ENCODE measurements around the gene SNORC. TPM values are rescaled to one million over a fixed set of nuclear protein-coding genes. Genes with fewer than 3 reads are reported as not detected.

Gene SNORC
- polyA plus RNA-seq, 2 donors, result 1.0 to 2.4 TPM

DNA sequence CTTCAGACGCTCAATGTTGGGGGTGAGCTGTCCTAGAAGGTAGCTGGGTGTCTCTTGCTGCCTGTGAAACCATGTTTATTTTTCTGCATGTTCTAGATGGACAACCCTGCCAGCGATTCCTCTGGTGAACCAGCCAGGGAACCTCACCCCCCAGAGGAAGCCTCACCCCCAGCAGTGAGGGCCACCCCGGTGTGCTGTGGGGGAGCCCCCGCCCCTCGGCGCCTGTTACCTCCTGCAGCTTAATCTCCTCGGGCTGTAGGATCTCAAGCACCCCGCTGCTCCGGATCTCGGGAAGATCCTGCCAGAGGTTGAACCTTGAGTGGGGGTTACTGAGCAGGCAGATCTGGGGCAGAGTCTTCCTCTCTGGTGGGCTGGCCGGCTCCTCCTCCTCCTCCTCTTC is 50.0 kb downstream of the SNORC start:
- H3K4me3 ChIP-seq (ENCODE audit: low read depth in 1 of 2, low read length in 2 of 2), result no peak overlapping the region
- H3K36me3 ChIP-seq (ENCODE audit: control insufficient read depth in 2 of 2, insufficient read depth in 2 of 2, low read length in 1 of 2), result peaks cover 0 to 4% of the 10 kb centered on the region in 2 donors
- WGBS, 2 donors, result 73 to 76% methylated on average over 11 of the region's 11 CpGs
- H3K9me3 ChIP-seq (ENCODE audit: control insufficient read depth in 2 of 2, insufficient read depth in 1 of 2, low read depth in 1 of 2, low read length in 1 of 2), result no peaks in the 10 kb centered on the region
- H3K27me3 ChIP-seq (ENCODE audit: control insufficient read depth in 1 of 2, insufficient read depth in 2 of 2, low read length in 2 of 2), result no peaks in the 10 kb centered on the region
- H3K27ac ChIP-seq (ENCODE audit: low read depth in 2 of 2, low read length in 1 of 2), result no peak overlapping the region
- H3K4me1 ChIP-seq (ENCODE audit: control insufficient read depth in 2 of 2, insufficient read depth in 2 of 2, low read length in 1 of 2), result peaks cover 0 to under 1% of the 10 kb centered on the region in 2 donors

DNA sequence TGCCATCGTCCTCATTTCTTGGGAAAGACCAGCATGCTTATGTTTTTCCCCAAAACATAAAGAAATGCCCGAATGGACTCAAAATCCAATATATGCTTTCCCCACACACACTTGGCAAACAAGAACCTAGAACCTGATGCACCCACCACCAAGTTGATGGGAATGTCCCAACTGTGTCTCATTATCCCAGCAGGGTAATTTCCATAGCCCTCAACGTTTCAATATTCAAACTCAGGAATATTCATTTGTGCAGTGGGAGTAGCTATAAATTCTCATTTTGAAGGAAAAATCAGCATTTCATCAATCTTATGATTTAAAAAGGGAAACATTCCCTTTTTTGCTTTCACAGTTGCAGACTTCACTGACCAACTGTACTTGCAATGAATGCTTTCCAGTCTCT is 50.7 kb downstream of the SNORC start:
- 68 to 78% methylated on average over 3 of the region's 3 CpGs for WGBS, 2 donors
- H3K36me3 ChIP-seq (ENCODE audit: control insufficient read depth in 2 of 2, insufficient read depth in 2 of 2, low read length in 1 of 2), result peaks cover 0 to 4% of the 10 kb centered on the region in 2 donors
- peaks cover 0 to 2% of the 10 kb centered on the region in 2 donors for H3K9me3 ChIP-seq (ENCODE audit: control insufficient read depth in 2 of 2, insufficient read depth in 1 of 2, low read depth in 1 of 2, low read length in 1 of 2)
- H3K27ac ChIP-seq (ENCODE audit: low read depth in 2 of 2, low read length in 1 of 2), result no peak overlapping the region
- H3K4me3 ChIP-seq (ENCODE audit: low read depth in 1 of 2, low read length in 2 of 2), result no peak overlapping the region
- H3K4me1 ChIP-seq (ENCODE audit: control insufficient read depth in 2 of 2, insufficient read depth in 2 of 2, low read length in 1 of 2), result peaks cover 0 to 6% of the 10 kb centered on the region in 2 donors
- H3K27me3 ChIP-seq (ENCODE audit: control insufficient read depth in 1 of 2, insufficient read depth in 2 of 2, low read length in 2 of 2), result no peaks in the 10 kb centered on the region

- Histone ChIP-seq H3K4me3 (ENCODE audit: low read depth in 1 of 2, low read length in 2 of 2) (no peak overlapping the region), H3K9me3 (ENCODE audit: control insufficient read depth in 2 of 2, insufficient read depth in 1 of 2, low read depth in 1 of 2, low read length in 1 of 2) (peaks cover 0 to 2% of the 10 kb centered on the region in 2 donors), H3K4me1 (ENCODE audit: control insufficient read depth in 2 of 2, insufficient read depth in 2 of 2, low read length in 1 of 2) (peaks cover 4 to 20% of the 10 kb centered on the region in 2 donors), H3K27me3 (ENCODE audit: control insufficient read depth in 1 of 2, insufficient read depth in 2 of 2, low read length in 2 of 2) (peaks cover 0 to 3% of the 10 kb centered on the region in 2 donors), H3K27ac (ENCODE audit: low read depth in 2 of 2, low read length in 1 of 2) (no peak overlapping the region), H3K36me3 (ENCODE audit: control insufficient read depth in 2 of 2, insufficient read depth in 2 of 2, low read length in 1 of 2) (peaks cover 0 to 4% of the 10 kb centered on the region in 2 donors)
These were observed 54.4 kb downstream of the SNORC start for GRCh38 chr2:232924433-232924832.

- Histone ChIP-seq H3K36me3 (ENCODE audit: control insufficient read depth in 2 of 2, insufficient read depth in 2 of 2, low read length in 1 of 2) (no peaks in the 10 kb centered on the region), H3K4me3 (ENCODE audit: low read depth in 1 of 2, low read length in 2 of 2) (no peak overlapping the region), H3K27ac (ENCODE audit: low read depth in 2 of 2, low read length in 1 of 2) (peak overlapping the region; percentile 52 to 70), H3K27me3 (ENCODE audit: control insufficient read depth in 1 of 2, insufficient read depth in 2 of 2, low read length in 2 of 2) (peaks cover 0 to 3% of the 10 kb centered on the region in 2 donors), H3K4me1 (ENCODE audit: control insufficient read depth in 2 of 2, insufficient read depth in 2 of 2, low read length in 1 of 2) (peaks cover 4 to 20% of the 10 kb centered on the region in 2 donors), H3K9me3 (ENCODE audit: control insufficient read depth in 2 of 2, insufficient read depth in 1 of 2, low read depth in 1 of 2, low read length in 1 of 2) (peaks cover 0 to 2% of the 10 kb centered on the region in 2 donors)
- 27 to 40% methylated on average over 11 of the region's 11 CpGs for WGBS, 2 donors
These were observed 55.2 kb downstream of the SNORC start for GRCh38 chr2:232925153-232925820.

GRCh38 chr2:232925821-232926156 is 55.7 kb downstream of the SNORC start:
- WGBS, 2 donors, result 47 to 48% methylated on average over 11 of the region's 11 CpGs
- Histone ChIP-seq H3K27me3 (ENCODE audit: control insufficient read depth in 1 of 2, insufficient read depth in 2 of 2, low read length in 2 of 2) (peaks cover 0 to 3% of the 10 kb centered on the region in 2 donors), H3K4me3 (ENCODE audit: low read depth in 1 of 2, low read length in 2 of 2) (no peak overlapping the region), H3K4me1 (ENCODE audit: control insufficient read depth in 2 of 2, insufficient read depth in 2 of 2, low read length in 1 of 2) (peaks cover 4 to 20% of the 10 kb centered on the region in 2 donors), H3K9me3 (ENCODE audit: control insufficient read depth in 2 of 2, insufficient read depth in 1 of 2, low read depth in 1 of 2, low read length in 1 of 2) (peaks cover 0 to 2% of the 10 kb centered on the region in 2 donors), H3K36me3 (ENCODE audit: control insufficient read depth in 2 of 2, insufficient read depth in 2 of 2, low read length in 1 of 2) (no peaks in the 10 kb centered on the region), H3K27ac (ENCODE audit: low read depth in 2 of 2, low read length in 1 of 2) (peak overlapping the region; percentile 52 to 70)

GRCh38 chr2:232926431-232926939 is 56.4 kb downstream of the SNORC start:
- 41 to 48% methylated on average over 13 of the region's 13 CpGs for WGBS, 2 donors
- Histone ChIP-seq H3K4me3 (ENCODE audit: low read depth in 1 of 2, low read length in 2 of 2) (peak overlapping the region; percentile 58 to 64), H3K9me3 (ENCODE audit: control insufficient read depth in 2 of 2, insufficient read depth in 1 of 2, low read depth in 1 of 2, low read length in 1 of 2) (peaks cover 0 to 2% of the 10 kb centered on the region in 2 donors), H3K27me3 (ENCODE audit: control insufficient read depth in 1 of 2, insufficient read depth in 2 of 2, low read length in 2 of 2) (peaks cover 0 to 3% of the 10 kb centered on the region in 2 donors), H3K27ac (ENCODE audit: low read depth in 2 of 2, low read length in 1 of 2) (no peak overlapping the region), H3K4me1 (ENCODE audit: control insufficient read depth in 2 of 2, insufficient read depth in 2 of 2, low read length in 1 of 2) (peaks cover 4 to 20% of the 10 kb centered on the region in 2 donors), H3K36me3 (ENCODE audit: control insufficient read depth in 2 of 2, insufficient read depth in 2 of 2, low read length in 1 of 2) (no peaks in the 10 kb centered on the region)

GRCh38 chr2:232927032-232927792 is 57.1 kb downstream of the SNORC start:
- H3K27ac ChIP-seq (ENCODE audit: low read depth in 2 of 2, low read length in 1 of 2), result peak overlapping the region in 1 of 2 donors; percentile 37
- H3K4me1 ChIP-seq (ENCODE audit: control insufficient read depth in 2 of 2, insufficient read depth in 2 of 2, low read length in 1 of 2), result peaks cover 4 to 20% of the 10 kb centered on the region in 2 donors
- 2 to 3% methylated on average over 57 to 76 of the region's 76 CpGs for WGBS, 2 donors
- H3K36me3 ChIP-seq (ENCODE audit: control insufficient read depth in 2 of 2, insufficient read depth in 2 of 2, low read length in 1 of 2), result no peaks in the 10 kb centered on the region
- peak overlapping the region; percentile 58 to 64 for H3K4me3 ChIP-seq (ENCODE audit: low read depth in 1 of 2, low read length in 2 of 2)
- peaks cover 0 to 3% of the 10 kb centered on the region in 2 donors for H3K27me3 ChIP-seq (ENCODE audit: control insufficient read depth in 1 of 2, insufficient read depth in 2 of 2, low read length in 2 of 2)
- H3K9me3 ChIP-seq (ENCODE audit: control insufficient read depth in 2 of 2, insufficient read depth in 1 of 2, low read depth in 1 of 2, low read length in 1 of 2), result peaks cover 0 to 2% of the 10 kb centered on the region in 2 donors

DNA sequence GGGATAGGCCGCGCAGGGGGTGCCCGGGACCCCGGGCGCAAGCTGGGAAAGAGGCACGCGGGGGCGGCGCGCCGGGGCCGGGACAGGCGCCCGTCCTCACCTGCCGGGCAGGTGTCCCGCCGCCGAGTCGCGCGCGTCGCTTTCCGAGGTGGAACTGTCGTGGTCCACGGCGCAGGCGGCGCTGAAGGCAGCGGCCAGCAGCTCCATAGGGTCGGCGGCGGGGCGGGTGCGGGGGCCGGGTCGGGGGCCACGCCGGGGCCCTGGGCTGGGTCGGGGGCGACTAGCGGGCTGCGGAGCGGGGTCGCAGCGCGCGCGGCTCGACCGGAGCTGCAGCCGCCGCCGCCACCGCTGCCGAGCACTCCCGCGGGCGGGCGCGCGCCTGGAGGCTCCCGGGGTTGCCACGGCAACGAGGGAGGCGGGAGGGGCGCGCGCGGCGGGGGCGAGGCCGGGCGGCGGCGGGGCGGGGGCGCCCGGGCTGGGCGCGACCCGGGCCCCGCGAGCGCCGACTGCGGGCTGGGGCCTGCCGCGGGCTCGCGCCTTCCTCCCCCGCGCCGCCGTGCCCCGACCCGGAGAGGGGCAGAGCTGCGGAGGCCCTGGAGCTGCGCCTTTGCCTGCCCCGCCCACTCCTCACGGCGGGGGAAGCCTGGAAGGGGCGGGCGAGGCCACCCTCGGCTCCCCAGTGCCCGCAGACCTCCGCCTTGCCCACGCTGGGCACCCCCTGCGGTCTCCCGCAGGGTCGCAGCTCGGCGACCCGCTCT is 57.9 kb downstream of the SNORC start:
- WGBS, 2 donors, result 2 to 4% methylated on average over 76 to 114 of the region's 114 CpGs
- peak overlapping the region; percentile 58 to 64 for H3K4me3 ChIP-seq (ENCODE audit: low read depth in 1 of 2, low read length in 2 of 2)

More for the DNA sequence above, 57.9 kb downstream of the SNORC start:
- Histone ChIP-seq H3K27ac (ENCODE audit: low read depth in 2 of 2, low read length in 1 of 2) (peak overlapping the region in 1 of 2 donors; percentile 37), H3K27me3 (ENCODE audit: control insufficient read depth in 1 of 2, insufficient read depth in 2 of 2, low read length in 2 of 2) (peaks cover 0 to 3% of the 10 kb centered on the region in 2 donors), H3K9me3 (ENCODE audit: control insufficient read depth in 2 of 2, insufficient read depth in 1 of 2, low read depth in 1 of 2, low read length in 1 of 2) (peaks cover 0 to 2% of the 10 kb centered on the region in 2 donors), H3K4me1 (ENCODE audit: control insufficient read depth in 2 of 2, insufficient read depth in 2 of 2, low read length in 1 of 2) (peaks cover 4 to 20% of the 10 kb centered on the region in 2 donors), H3K36me3 (ENCODE audit: control insufficient read depth in 2 of 2, insufficient read depth in 2 of 2, low read length in 1 of 2) (no peaks in the 10 kb centered on the region)

All from esophagus (tissue), 2 donors.